T-cell (primary cell): ENCODE data around the gene ISCU. TPM values are rescaled to one million over a fixed set of nuclear protein-coding genes. Genes with fewer than 3 reads are reported as not detected.
"Not testable (repeated sequence)": the region's sequence is repeated elsewhere in the genome, so short reads cannot be mapped to it uniquely, and the experiment has no call there.

ENCODE experiments used
- ATAC-seq, 4 experiments: fragments of 200-7000 bp in 3 of 4; fragments of 150-1000 bp in 1 of 4; cut with Tn5 transposase; replicated peaks in 1 of 4; 1 replicate in 3 of 4; 2 replicates in 1 of 4; pipeline ENCODE4 v1.10.0; 2021; ENCODE audit warnings: moderate library complexity in 3 of 4, mild to moderate bottlenecking in 2 of 4, moderate number of reproducible peaks in 1 of 4
- CTCF ChIA-PET, 2 donors: fragments of 300-600 bp; sonication (Branson Sonifier 250); formaldehyde crosslinking; loops; one replicate each; lab custom pipeline; 2022; ENCODE audit warnings: antibody characterized with exemption in 2 of 2; lab: Charles Lee
- POLR2A ChIA-PET, 2 donors: fragments of 300-600 bp; sonication (Branson Sonifier 250); formaldehyde crosslinking; loops; one replicate each; lab custom pipeline; 2022; ENCODE audit warnings: antibody characterized with exemption in 2 of 2; lab: Charles Lee
- DNase-seq, 35 experiments: peaks; one replicate each; pipeline versions ENCODE4 v3.0.0 to v3.0.0-alpha.2; 2013 to 2023
- H3K27ac ChIP-seq: one replicate; pipeline ENCODE4 v1.5.1; 2013; ENCODE audit warnings: low read length
- H3K27me3 ChIP-seq, 2 experiments: replicated peaks in 1 of 2; 1 replicate in 1 of 2; 2 replicates in 1 of 2; pipeline versions ENCODE4 v1.6.1 to v1.7.0; 2013; ENCODE audit warnings: low read length in 1 of 2, mixed read lengths in 1 of 2; ENCODE audit not compliant: control insufficient read depth in 2 of 2, insufficient read depth in 2 of 2; ENCODE audit errors: extremely low read depth in 1 of 2
- H3K36me3 ChIP-seq, 2 donors: 1 replicate in 1 of 2; 2 replicates in 1 of 2; pipeline versions ENCODE4 v1.6.1 to v1.7.0; 2013; ENCODE audit warnings: low read length in 1 of 2; ENCODE audit not compliant: control insufficient read depth in 2 of 2, insufficient read depth in 1 of 2; ENCODE audit errors: extremely low read depth in 1 of 2
- H3K4me1 ChIP-seq, 2 experiments: 1 replicate in 1 of 2; 2 replicates in 1 of 2; pipeline versions ENCODE4 v1.6.1 to v1.7.0; 2013; ENCODE audit warnings: low read length in 2 of 2, mixed read lengths in 1 of 2; ENCODE audit not compliant: insufficient read depth in 2 of 2, control insufficient read depth in 1 of 2; ENCODE audit errors: extremely low read depth in 1 of 2
- H3K4me3 ChIP-seq, 2 donors: 1 replicate in 1 of 2; 2 replicates in 1 of 2; pipeline versions ENCODE4 v1.5.1 to v1.7.0; 2013; ENCODE audit warnings: mild to moderate bottlenecking in 2 of 2, low read length in 1 of 2, moderate library complexity in 1 of 2; ENCODE audit not compliant: control insufficient read depth in 1 of 2; ENCODE audit errors: extremely low read depth in 1 of 2
- H3K9me3 ChIP-seq: 2 replicates; pipeline ENCODE4 v1.7.0; 2013
- H3K27ac Mint-ChIP-seq, 2 donors: one replicate each; pipeline ENCODE4 v1.8.0; 2020 to 2021; ENCODE audit warnings: mild to moderate bottlenecking in 2 of 2, mixed read lengths in 2 of 2
- H3K27me3 Mint-ChIP-seq, 2 donors: one replicate each; pipeline ENCODE4 v1.8.0; 2021 to 2022; ENCODE audit warnings: mixed read lengths in 2 of 2
- H3K36me3 Mint-ChIP-seq: one replicate; pipeline ENCODE4 v1.8.0; 2021; ENCODE audit warnings: mixed read lengths
- H3K4me1 Mint-ChIP-seq, 3 donors: one replicate each; pipeline ENCODE4 v1.8.0; 2020 to 2022; ENCODE audit warnings: mixed read lengths in 3 of 3, mild to moderate bottlenecking in 1 of 3
- H3K4me3 Mint-ChIP-seq, 3 donors: one replicate each; pipeline ENCODE4 v1.8.0; 2020 to 2022; ENCODE audit warnings: mild to moderate bottlenecking in 3 of 3, mixed read lengths in 3 of 3, moderate library complexity in 3 of 3
- H3K9me3 Mint-ChIP-seq, 3 donors: one replicate each; pipeline ENCODE4 v1.8.0; 2020 to 2022; ENCODE audit warnings: mixed read lengths in 3 of 3
- WGBS: methylation state at CpG from one replicate; pipeline ENCODE4 v1.1.5; 2013; ENCODE audit warnings: missing lambda C conversion rate; ENCODE audit not compliant: insufficient coverage; 5-methylcytosine and 5-hydroxymethylcytosine counted together
- total RNA-seq, 35 experiments: library from RNA in 6 of 35; stranded (reverse) in 6 of 35; fragments of 120-200 nt in 1 of 35; gene quantifications; one replicate each; pipeline versions ENCODE4 v1.2.1 to v1.2.4 and lab custom pipeline; 2013 to 2026

The ISCU gene
- total RNA-seq, 5 donors from 2014 or later (not counting 1 experiment from before 2014, with no cell fraction given) = 108 to 190 (median 130) TPM

GRCh38 chr12:108555383-108555782 is 7.0 kb upstream of the ISCU start:
- ChIA-PET CTCF (interaction anchor here (0.6 to 1.2 kb wide), 5 partner anchors 24 to 656 kb away, joined by 3 to 5 read pairs (median 4); no protein-coding TSS in a partner anchor), POLR2A (interaction anchor here in 1 of 2 donors (0.6 kb wide), 1 partner anchor 1742 kb away, joined by 3 read pairs; no protein-coding TSS in a partner anchor)
- H3K36me3 Mint-ChIP-seq = peaks cover 13% of the 10 kb centered on the region

GRCh38 chr12:108559007-108559655 is 3.3 kb upstream of the ISCU start:
- no peak overlapping the region for H3K4me3 ChIP-seq
- H3K9me3 ChIP-seq = no peaks in the 10 kb centered on the region
- Mint-ChIP-seq H3K27ac (peak overlapping the region; percentile 34 to 99), H3K27me3 (no peaks in the 10 kb centered on the region), H3K36me3 (peaks cover 7% of the 10 kb centered on the region), H3K4me1 (peaks cover 61 to 79% (median 71%) of the 10 kb centered on the region in 3 donors), H3K4me3 (peak overlapping the region; percentile 98 to 100 (median 100)), H3K9me3 (no peaks in the 10 kb centered on the region)
- ATAC-seq = no peak
- DNase-seq = no peak
- 85% methylated on average over 5 of the region's 14 CpGs for WGBS
- ChIA-PET CTCF (interaction anchor here (0.6 to 0.7 kb wide), 3 partner anchors 10 to 259 kb away, joined by 3 to 7 read pairs (median 5); no protein-coding TSS in a partner anchor), POLR2A (interaction anchor here in 1 of 2 donors (0.6 kb wide), 1 partner anchor 75 kb away, joined by 4 read pairs; no protein-coding TSS in a partner anchor)
- H3K27ac ChIP-seq = no peak overlapping the region
- H3K27me3 ChIP-seq = no peaks in the 10 kb centered on the region
- H3K4me1 ChIP-seq = peaks cover 41 to 60% of the 10 kb centered on the region in 2 experiments
- H3K36me3 ChIP-seq = peaks cover 4 to 13% of the 10 kb centered on the region in 2 donors

More at GRCh38 chr12:108555383-108555782, 7.0 kb upstream of the ISCU start:
- H3K36me3 ChIP-seq, H3K9me3 Mint-ChIP-seq, H3K27ac ChIP-seq, H3K4me3 ChIP-seq, ATAC-seq, H3K27ac Mint-ChIP-seq, H3K9me3 ChIP-seq, DNase-seq, H3K27me3 Mint-ChIP-seq, H3K27me3 ChIP-seq: not testable (repeated sequence)
- WGBS = 87% methylated on average over 6 of the region's 9 CpGs
- H3K4me1 Mint-ChIP-seq = peaks cover 85 to 94% (median 89%) of the 10 kb centered on the region in 3 donors
- peak overlapping the region in 2 of 3 donors; percentile 21 to 98 for H3K4me3 Mint-ChIP-seq
- H3K4me1 ChIP-seq = peaks cover 33 to 38% of the 10 kb centered on the region in 2 experiments

- H3K9me3 ChIP-seq = no peaks in the 10 kb centered on the region
- POLR2A ChIA-PET = no interaction called here
- no peak for ATAC-seq
- CTCF ChIA-PET = interaction anchor here (0.6 to 1.1 kb wide), 3 partner anchors 11 to 831 kb away, joined by 3 read pairs; no protein-coding TSS in a partner anchor
- no peaks in the 10 kb centered on the region for H3K27me3 ChIP-seq
- peaks cover 9% of the 10 kb centered on the region for H3K36me3 Mint-ChIP-seq
- no peaks in the 10 kb centered on the region for H3K27me3 Mint-ChIP-seq
- H3K4me3 Mint-ChIP-seq = peak overlapping the region; percentile 98 to 100 (median 100)
- H3K27ac Mint-ChIP-seq = peak overlapping the region; percentile 99 to 100
- H3K4me1 Mint-ChIP-seq = peaks cover 59 to 79% (median 75%) of the 10 kb centered on the region in 3 donors
- H3K36me3 ChIP-seq = peaks cover 4 to 19% of the 10 kb centered on the region in 2 donors
- H3K9me3 Mint-ChIP-seq = no peaks in the 10 kb centered on the region
- WGBS = 27% methylated on average over 2 of the region's 3 CpGs
- H3K4me3 ChIP-seq = peak overlapping the region; percentile 82 to 96
- DNase-seq = no peak
- H3K27ac ChIP-seq = no peak overlapping the region
- H3K4me1 ChIP-seq = peaks cover 40 to 61% of the 10 kb centered on the region in 2 experiments
These were observed 2.6 kb upstream of the ISCU start for GRCh38 chr12:108559748-108560147.

GRCh38 chr12:108560321-108560721 is 2.1 kb upstream of the ISCU start:
- Histone ChIP-seq H3K27ac (peak overlapping the region; percentile 93), H3K36me3 (peaks cover 2 to 25% of the 10 kb centered on the region in 2 donors), H3K9me3 (no peaks in the 10 kb centered on the region), H3K4me1 (peaks cover 39 to 59% of the 10 kb centered on the region in 2 experiments), H3K27me3 (no peaks in the 10 kb centered on the region), H3K4me3 (peak overlapping the region; percentile 82 to 96)
- Mint-ChIP-seq H3K4me3 (peak overlapping the region; percentile 98 to 100 (median 100)), H3K9me3 (no peaks in the 10 kb centered on the region), H3K27ac (peak overlapping the region; percentile 99 to 100), H3K36me3 (peaks cover 8% of the 10 kb centered on the region), H3K27me3 (no peaks in the 10 kb centered on the region), H3K4me1 (peaks cover 53 to 75% (median 71%) of the 10 kb centered on the region in 3 donors)
- ATAC-seq (no peak), DNase-seq (no peak)
- WGBS = 2% methylated on average over 6 of the region's 12 CpGs
- ChIA-PET POLR2A (interaction anchor here (0.8 to 1.1 kb wide), 1 partner anchor 58 kb away, joined by 4 to 5 read pairs; no protein-coding TSS in a partner anchor), CTCF (interaction anchor here (0.5 to 11.9 kb wide), 9 partner anchors 57 to 1871 kb away, joined by 3 to 140 read pairs (median 3); partner anchors contain the start of gene SELPLG (in 1 of the 2))

GRCh38 chr12:108560752-108561719 is 1.4 kb upstream of the ISCU start, which contains the start of gene SART3:
SART3 (minus strand) TSS chr12:108561173; CDS start chr12:108561154, 19 bp downstream.
- peak within 1 kb of the TSS; percentile 98 to 100 (median 100) for H3K4me3 Mint-ChIP-seq
- ChIA-PET POLR2A (interaction anchor here (0.6 to 1.7 kb wide), 4 partner anchors 12 to 74 kb away, joined by 4 to 15 read pairs (median 5); partner anchors contain the start of gene SELPLG (in 1 of the 2)), CTCF (interaction anchor here (0.5 to 11.9 kb wide), 11 partner anchors 46 to 1870 kb away, joined by 3 to 140 read pairs (median 3); partner anchors contain the start of genes FICD (in 1 of the 2) and SELPLG (in 1 of the 2))
- H3K36me3 Mint-ChIP-seq = peaks cover 13% of the 10 kb centered on the region
- WGBS = under 1% methylated on average over 35 of the region's 57 CpGs
- peaks cover 52 to 75% (median 71%) of the 10 kb centered on the region in 3 donors for H3K4me1 Mint-ChIP-seq
- peak within 1 kb of the TSS; percentile 99 to 100 for H3K27ac Mint-ChIP-seq
- Histone ChIP-seq H3K36me3 (peaks cover 0 to 30% of the 10 kb centered on the region in 2 donors), H3K4me3 (peak within 1 kb of the TSS; percentile 82 to 96), H3K27me3 (no peaks in the 10 kb centered on the region), H3K27ac (peak within 1 kb of the TSS; percentile 93), H3K9me3 (no peaks in the 10 kb centered on the region), H3K4me1 (peaks cover 39 to 60% of the 10 kb centered on the region in 2 experiments)
- ATAC-seq = peak; percentile 54 to 64 (median 58)
- no peaks in the 10 kb centered on the region for H3K9me3 Mint-ChIP-seq
- H3K27me3 Mint-ChIP-seq = no peaks in the 10 kb centered on the region
- peak; percentile 61 to 92 (median 77) for DNase-seq
